ENCODE results near the gene PYCARD. TPM values are rescaled to one million over a fixed set of nuclear protein-coding genes. Genes with fewer than 3 reads are reported as not detected.

PYCARD gene
- total and polyA plus RNA-seq, 2 donors from 2014 or later = 14.8 to 26.5 TPM

- no peak for TF ChIP-seq CTCF (IDR thresholded peaks at IDR 0.05; ENCODE audit: borderline replicate concordance, extremely low read depth, insufficient read depth)
- Histone ChIP-seq H3K9me3 (ENCODE audit: control insufficient read depth in 2 of 3, insufficient read depth in 1 of 3, low read length in 3 of 3) (no peaks in the 10 kb centered on the region), H3K4me1 (ENCODE audit: control insufficient read depth in 2 of 3, insufficient read depth in 2 of 3, low read depth in 1 of 3, low read length in 3 of 3) (peaks cover 0 to 21% (median 4%) of the 10 kb centered on the region in 3 donors), H3K9ac (ENCODE audit: low read length in 3 of 3) (no peak overlapping the region), H3K27ac (ENCODE audit: low read depth in 2 of 2, low read length in 2 of 2) (no peak overlapping the region), H3K4me3 (ENCODE audit: low read length in 3 of 3) (no peak overlapping the region), H3K36me3 (ENCODE audit: control insufficient read depth in 2 of 3, insufficient read depth in 3 of 3, low read length in 3 of 3) (no peaks in the 10 kb centered on the region), H3K27me3 (ENCODE audit: control insufficient read depth, insufficient read depth, low read length) (peaks cover 17% of the 10 kb centered on the region)
- DNase-seq = no peak
- no peak for FAIRE-seq
- intact Hi-C loops (cut with DNase I) = no loop called here
Observed at GRCh38 chr16:31213342-31213741, 10.8 kb upstream of the PYCARD start.

GRCh38 chr16:31206776-31207175, 4.2 kb upstream of the PYCARD start:
- H3K4me3 ChIP-seq (ENCODE audit: low read length in 3 of 3) = no peak overlapping the region
- intact Hi-C loops (cut with DNase I) = no loop called here
- H3K27ac ChIP-seq (ENCODE audit: low read depth in 2 of 2, low read length in 2 of 2) = no peak overlapping the region
- no peaks in the 10 kb centered on the region for H3K36me3 ChIP-seq (ENCODE audit: control insufficient read depth in 2 of 3, insufficient read depth in 3 of 3, low read length in 3 of 3)
- TF ChIP-seq CTCF (IDR thresholded peaks at IDR 0.05; ENCODE audit: borderline replicate concordance, extremely low read depth, insufficient read depth) = no peak
- H3K9me3 ChIP-seq (ENCODE audit: control insufficient read depth in 2 of 3, insufficient read depth in 1 of 3, low read length in 3 of 3) = no peaks in the 10 kb centered on the region
- FAIRE-seq (no peak), DNase-seq (no peak)
- H3K9ac ChIP-seq (ENCODE audit: low read length in 3 of 3) = no peak overlapping the region
- H3K27me3 ChIP-seq (ENCODE audit: control insufficient read depth, insufficient read depth, low read length) = no peaks in the 10 kb centered on the region
- H3K4me1 ChIP-seq (ENCODE audit: control insufficient read depth in 2 of 3, insufficient read depth in 2 of 3, low read depth in 1 of 3, low read length in 3 of 3) = peaks cover 0 to 6% (median 0%) of the 10 kb centered on the region in 3 donors

- Histone ChIP-seq H3K4me1 (ENCODE audit: control insufficient read depth in 2 of 3, insufficient read depth in 2 of 3, low read depth in 1 of 3, low read length in 3 of 3) (peaks cover 0 to 12% (median 0%) of the 10 kb centered on the region in 3 donors), H3K27ac (ENCODE audit: low read depth in 2 of 2, low read length in 2 of 2) (no peak overlapping the region), H3K9me3 (ENCODE audit: control insufficient read depth in 2 of 3, insufficient read depth in 1 of 3, low read length in 3 of 3) (no peaks in the 10 kb centered on the region), H3K4me3 (ENCODE audit: low read length in 3 of 3) (no peak overlapping the region), H3K36me3 (ENCODE audit: control insufficient read depth in 2 of 3, insufficient read depth in 3 of 3, low read length in 3 of 3) (no peaks in the 10 kb centered on the region), H3K9ac (ENCODE audit: low read length in 3 of 3) (no peak overlapping the region), H3K27me3 (ENCODE audit: control insufficient read depth, insufficient read depth, low read length) (no peaks in the 10 kb centered on the region)
- intact Hi-C loops (cut with DNase I) = no loop called here
- DNase-seq = no peak
- no peak for FAIRE-seq
- TF ChIP-seq CTCF (IDR thresholded peaks at IDR 0.05; ENCODE audit: borderline replicate concordance, extremely low read depth, insufficient read depth) = no peak
Observed at GRCh38 chr16:31204871-31205666, 2.5 kb upstream of the PYCARD start.

All from kidney (tissue), 14 donors.